ENCODE data around the gene EGFR.

DNA sequence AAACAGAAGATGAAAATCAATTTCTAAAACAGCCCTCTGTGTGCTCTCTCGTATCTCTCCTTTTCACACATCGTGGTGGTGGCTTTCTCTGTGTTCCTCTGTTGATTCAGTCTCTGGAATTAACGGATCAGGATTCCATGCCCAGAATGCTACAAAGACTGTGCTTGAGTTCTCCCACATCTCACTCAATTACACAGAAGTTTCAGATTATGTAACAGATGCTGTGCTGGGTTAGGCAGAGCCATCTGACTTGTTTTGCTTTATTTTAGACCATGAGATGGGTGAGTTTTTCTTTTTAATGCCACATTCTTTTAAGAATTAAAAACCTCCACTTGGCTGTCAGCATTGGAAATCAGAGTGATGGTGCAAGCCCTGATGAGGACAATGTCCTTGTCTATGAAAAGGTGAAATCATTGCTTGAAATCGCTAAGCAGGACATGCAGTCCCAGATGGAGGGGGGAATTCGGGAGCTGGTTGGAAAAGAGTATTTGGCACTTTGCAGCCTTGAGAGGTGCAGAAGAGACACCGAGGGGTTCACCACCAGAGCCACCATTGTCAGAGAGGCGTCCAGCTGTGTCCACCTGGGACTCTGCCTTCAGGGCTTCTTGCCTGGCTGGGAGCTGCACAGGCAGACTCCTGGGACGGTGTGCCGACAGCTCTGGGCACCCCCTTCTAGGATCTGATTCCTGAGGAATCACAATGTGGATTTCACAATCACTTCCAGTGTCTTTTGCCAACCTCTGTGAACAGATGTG is 80.4 kb downstream of the EGFR start:
- TF ChIP-seq, protein P1, sequence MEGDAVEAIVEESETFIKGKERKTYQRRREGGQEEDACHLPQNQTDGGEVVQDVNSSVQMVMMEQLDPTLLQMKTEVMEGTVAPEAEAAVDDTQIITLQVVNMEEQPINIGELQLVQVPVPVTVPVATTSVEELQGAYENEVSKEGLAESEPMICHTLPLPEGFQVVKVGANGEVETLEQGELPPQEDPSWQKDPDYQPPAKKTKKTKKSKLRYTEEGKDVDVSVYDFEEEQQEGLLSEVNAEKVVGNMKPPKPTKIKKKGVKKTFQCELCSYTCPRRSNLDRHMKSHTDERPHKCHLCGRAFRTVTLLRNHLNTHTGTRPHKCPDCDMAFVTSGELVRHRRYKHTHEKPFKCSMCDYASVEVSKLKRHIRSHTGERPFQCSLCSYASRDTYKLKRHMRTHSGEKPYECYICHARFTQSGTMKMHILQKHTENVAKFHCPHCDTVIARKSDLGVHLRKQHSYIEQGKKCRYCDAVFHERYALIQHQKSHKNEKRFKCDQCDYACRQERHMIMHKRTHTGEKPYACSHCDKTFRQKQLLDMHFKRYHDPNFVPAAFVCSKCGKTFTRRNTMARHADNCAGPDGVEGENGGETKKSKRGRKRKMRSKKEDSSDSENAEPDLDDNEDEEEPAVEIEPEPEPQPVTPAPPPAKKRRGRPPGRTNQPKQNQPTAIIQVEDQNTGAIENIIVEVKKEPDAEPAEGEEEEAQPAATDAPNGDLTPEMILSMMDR (conservative IDR thresholded peaks at IDR 0.05; ENCODE audit: low read length): no peak
- TF ChIP-seq EZH2phosphoT487 (IDR thresholded peaks at IDR 0.05; ENCODE audit: borderline replicate concordance): no peak

All from Loucy (cell line).